Nephron (organoid): ENCODE data around the gene GLI1.

Source experiments
- H3K27ac Mint-ChIP-seq, 3 experiments: 2 replicates each; pipeline ENCODE4 v1.8.0; 2020; ENCODE audit warnings: mixed read lengths in 3 of 3, mild to moderate bottlenecking in 2 of 3, moderate library complexity in 1 of 3
- H3K27me3 Mint-ChIP-seq: 2 replicates; pipeline ENCODE4 v1.8.0; 2021; ENCODE audit warnings: low read depth, mild to moderate bottlenecking, moderate library complexity, mixed read lengths
- H3K36me3 Mint-ChIP-seq: 2 replicates; pipeline ENCODE4 v1.8.0; 2020; ENCODE audit warnings: low read depth, mixed read lengths
- H3K4me1 Mint-ChIP-seq: 2 replicates; pipeline ENCODE4 v1.8.0; 2020; ENCODE audit warnings: mixed read lengths
- H3K4me3 Mint-ChIP-seq, 3 experiments: 2 replicates each; pipeline ENCODE4 v1.8.0; 2020; ENCODE audit warnings: mild to moderate bottlenecking in 3 of 3, mixed read lengths in 3 of 3, moderate library complexity in 2 of 3
- H3K9me3 Mint-ChIP-seq: 2 replicates; pipeline ENCODE4 v1.8.0; 2020; ENCODE audit warnings: mixed read lengths
- CTCF ChIP-seq, 3 experiments: fragments of 200-600 bp; sonication (generic); IDR thresholded peaks; one replicate each; pipeline ENCODE4 v1.5.0; 2021; ENCODE audit warnings: antibody characterized with exemption in 3 of 3; ENCODE audit not compliant: unreplicated experiment in 3 of 3

The GLI1 gene

GRCh38 chr12:57473886-57474285 is 14.3 kb downstream of the GLI1 start:
- Mint-ChIP-seq H3K9me3 (no peaks in the 10 kb centered on the region), H3K27me3 (peaks cover 83% of the 10 kb centered on the region), H3K36me3 (peaks cover 3% of the 10 kb centered on the region), H3K27ac (no peak overlapping the region), H3K4me3 (peak overlapping the region in 2 of 3 experiments; percentile 20 to 60), H3K4me1 (peaks cover 25% of the 10 kb centered on the region)
- no peak for TF ChIP-seq CTCF (IDR thresholded peaks at IDR 0.05; ENCODE audit: unreplicated experiment in 3 of 3)

- Mint-ChIP-seq H3K9me3 (no peaks in the 10 kb centered on the region), H3K27ac (no peak overlapping the region), H3K27me3 (peaks cover 85% of the 10 kb centered on the region), H3K4me1 (peaks cover 25% of the 10 kb centered on the region), H3K4me3 (peak overlapping the region; percentile 25 to 60 (median 27)), H3K36me3 (peaks cover 3% of the 10 kb centered on the region)
- TF ChIP-seq CTCF (IDR thresholded peaks at IDR 0.05; ENCODE audit: unreplicated experiment in 3 of 3): no peak
Observed at GRCh38 chr12:57474430-57474829, 14.8 kb downstream of the GLI1 start.

GRCh38 chr12:57474862-57475261 is 15.3 kb downstream of the GLI1 start:
- H3K27ac Mint-ChIP-seq: no peak overlapping the region
- H3K27me3 Mint-ChIP-seq: peaks cover 89% of the 10 kb centered on the region
- H3K9me3 Mint-ChIP-seq: no peaks in the 10 kb centered on the region
- no peak for TF ChIP-seq CTCF (IDR thresholded peaks at IDR 0.05; ENCODE audit: unreplicated experiment in 3 of 3)
- peaks cover 25% of the 10 kb centered on the region for H3K4me1 Mint-ChIP-seq
- peak overlapping the region; percentile 25 to 60 (median 27) for H3K4me3 Mint-ChIP-seq
- H3K36me3 Mint-ChIP-seq: peaks cover 3% of the 10 kb centered on the region

GRCh38 chr12:57475271-57476161 is 15.9 kb downstream of the GLI1 start:
- H3K27me3 Mint-ChIP-seq: peaks cover 95% of the 10 kb centered on the region
- no peak overlapping the region for H3K27ac Mint-ChIP-seq
- H3K36me3 Mint-ChIP-seq: peaks cover 3% of the 10 kb centered on the region
- peak overlapping the region; percentile 56 to 78 (median 65) for H3K4me3 Mint-ChIP-seq
- H3K9me3 Mint-ChIP-seq: no peaks in the 10 kb centered on the region
- H3K4me1 Mint-ChIP-seq: peaks cover 25% of the 10 kb centered on the region
- TF ChIP-seq CTCF (IDR thresholded peaks at IDR 0.05; ENCODE audit: unreplicated experiment in 3 of 3): no peak

- Mint-ChIP-seq H3K9me3 (no peaks in the 10 kb centered on the region), H3K27me3 (peaks cover 97% of the 10 kb centered on the region), H3K4me3 (peak overlapping the region; percentile 45 to 78 (median 48)), H3K27ac (no peak overlapping the region), H3K4me1 (peaks cover 25% of the 10 kb centered on the region), H3K36me3 (peaks cover 3% of the 10 kb centered on the region)
- TF ChIP-seq CTCF (IDR thresholded peaks at IDR 0.05; ENCODE audit: unreplicated experiment in 3 of 3): peak in 1 of 3 experiments; percentile 14
Observed at GRCh38 chr12:57476162-57476992, 16.8 kb downstream of the GLI1 start.
